Keratinocyte (primary cell): ENCODE measurements around the gene ZNF428. TPM values are rescaled to one million over a fixed set of nuclear protein-coding genes. Genes with fewer than 3 reads are reported as not detected.
A peak's percentile ranks its signal among the peaks of the same experiment; 100 is the strongest.

Source experiments
- DNase-seq: peaks from one replicate; pipeline ENCODE4 v3.0.0-alpha.2; 2011; ENCODE audit warnings: low read depth, missing footprints, low spot score
- FAIRE-seq: peaks from 2 replicates; lab custom pipeline; 2011; peaks lifted over from hg19 to GRCh38; lab: Jason Lieb, UNC
- H2AFZ ChIP-seq: 2 replicates; pipeline ENCODE4 v1.6.0; 2012; ENCODE audit warnings: low read length, control low read depth, inconsistent platforms; ENCODE audit not compliant: control insufficient read depth
- H3K27ac ChIP-seq: 2 replicates; pipeline ENCODE4 v1.5.1; 2011; ENCODE audit warnings: low read length; ENCODE audit not compliant: control insufficient read depth, insufficient read depth
- H3K27me3 ChIP-seq: 3 replicates; pipeline ENCODE4 v1.6.0; 2011; ENCODE audit warnings: low read length; ENCODE audit not compliant: control insufficient read depth, insufficient read depth; ENCODE audit errors: extremely low read depth
- H3K36me3 ChIP-seq, 2 experiments: 2 replicates in 1 of 2; 3 replicates in 1 of 2; pipeline ENCODE4 v1.5.1; 2011; ENCODE audit warnings: low read length in 2 of 2, mild to moderate bottlenecking in 1 of 2; ENCODE audit not compliant: control insufficient read depth in 2 of 2, insufficient read depth in 2 of 2; ENCODE audit errors: extremely low read depth in 1 of 2
- H3K4me1 ChIP-seq: 3 replicates; pipeline ENCODE4 v1.5.1; 2011; ENCODE audit warnings: low read length; ENCODE audit not compliant: control insufficient read depth, insufficient read depth; ENCODE audit errors: extremely low read depth
- H3K4me2 ChIP-seq: 3 replicates; pipeline ENCODE4 v1.6.0; 2011; ENCODE audit warnings: low read depth, low read length; ENCODE audit not compliant: control insufficient read depth, insufficient read depth; ENCODE audit errors: extremely low read depth
- H3K4me3 ChIP-seq, 3 experiments: fragments of 200-600 bp in 1 of 3; sonication (generic) in 1 of 3; 2 replicates in 2 of 3; 3 replicates in 1 of 3; pipeline ENCODE4 v1.5.1; 2011 to 2016; ENCODE audit warnings: low read length in 3 of 3, mild to moderate bottlenecking in 3 of 3, control low read depth in 2 of 3, inconsistent platforms in 1 of 3, low read depth in 1 of 3, mixed read lengths in 1 of 3, mixed run types in 1 of 3, moderate library complexity in 1 of 3; ENCODE audit not compliant: control insufficient read depth in 2 of 3, insufficient read depth in 2 of 3; ENCODE audit errors: extremely low read depth in 1 of 3
- H3K79me2 ChIP-seq: 2 replicates; pipeline ENCODE4 v1.6.0; 2012; ENCODE audit warnings: low read length; ENCODE audit not compliant: control insufficient read depth, insufficient read depth
- H3K9ac ChIP-seq: 3 replicates; pipeline ENCODE4 v1.6.0; 2011; ENCODE audit warnings: low read length; ENCODE audit not compliant: control insufficient read depth, insufficient read depth; ENCODE audit errors: extremely low read depth
- H3K9me1 ChIP-seq: 3 replicates; pipeline ENCODE4 v1.6.0; 2011; ENCODE audit warnings: low read length; ENCODE audit not compliant: control insufficient read depth, insufficient read depth; ENCODE audit errors: extremely low read depth
- H3K9me3 ChIP-seq: 2 replicates; pipeline ENCODE4 v1.5.1; 2012; ENCODE audit warnings: low read depth, low read length; ENCODE audit not compliant: control insufficient read depth
- H4K20me1 ChIP-seq: 3 replicates; pipeline ENCODE4 v1.6.0; 2011; ENCODE audit warnings: low read length; ENCODE audit not compliant: control insufficient read depth, insufficient read depth; ENCODE audit errors: extremely low read depth
- CTCF ChIP-seq, 3 experiments: IDR thresholded peaks in 1 of 3; conservative IDR thresholded peaks in 1 of 3; optimal IDR thresholded peaks in 1 of 3; 2 replicates in 2 of 3; 3 replicates in 1 of 3; pipeline versions ENCODE3 to v1.5.1; 2011; ENCODE audit warnings: low read length in 3 of 3, mild to moderate bottlenecking in 3 of 3, moderate library complexity in 2 of 3, control low read depth in 1 of 3, inconsistent platforms in 1 of 3; ENCODE audit not compliant: insufficient read depth in 2 of 3; ENCODE audit errors: extremely low read depth in 1 of 3
- EZH2 ChIP-seq: IDR thresholded peaks from one replicate; pipeline ENCODE4 v1.6.1; 2012; ENCODE audit warnings: inconsistent platforms, mild to moderate bottlenecking, low read length, moderate library complexity
- dilution Hi-C: fragments of 300-500 bp; cut with MboI; formaldehyde crosslinking; loops from one replicate; pipeline ENCODE4 v1.7.0; 2020; ENCODE audit warnings: low sequenced_read_pairs; ENCODE audit not compliant: extremely low pct_ligation_motif_present
- polyA plus RNA-seq, 5 experiments: library from polyadenylated mRNA; depleted of rRNA in 3 of 5; stranded (reverse) in 3 of 5; stranded (forward) in 1 of 5; unstranded in 1 of 5; fragments of >200 nt; gene quantifications; 1 replicate in 1 of 5; 2 replicates in 3 of 5; 3 replicates in 1 of 5; pipeline versions ENCODE4 v1.2.1 to v1.2.3, GENCODE V29; 2011 to 2012; ENCODE audit warnings: missing spikeins in 2 of 5, low read depth in 1 of 5, low replicate concordance in 1 of 5

ZNF428 gene
- polyA plus RNA-seq, 1 donor (not counting 4 experiments of a cell fraction or from before 2014, with no cell fraction given): 13.9 TPM

- peak; percentile 66 for DNase-seq
- dilution Hi-C loops: no loop called here
- no peaks in the 10 kb centered on the region for H3K9me3 ChIP-seq
These were observed 5.5 kb upstream of the ZNF428 start for GRCh38 chr19:43624933-43625332.

GRCh38 chr19:43623889-43624670, 4.7 kb upstream of the ZNF428 start:
- no peak for DNase-seq
- no peak overlapping the region for H2AFZ ChIP-seq
- no peaks in the 10 kb centered on the region for H3K79me2 ChIP-seq
- no peak overlapping the region for H3K4me3 ChIP-seq
- H3K36me3 ChIP-seq: no peaks in the 10 kb centered on the region
- peaks cover 16% of the 10 kb centered on the region for H3K4me1 ChIP-seq
- no peak for FAIRE-seq
- no peaks in the 10 kb centered on the region for H3K9me1 ChIP-seq
- TF ChIP-seq CTCF (optimal IDR thresholded peaks at IDR 0.05 in 1 of 3, IDR thresholded peaks at IDR 0.05 in 1 of 3, conservative IDR thresholded peaks at IDR 0.05 in 1 of 3; ENCODE audit: extremely low read depth in 1 of 3, insufficient read depth in 2 of 3, low read length in 3 of 3): no peak
- no peak for TF ChIP-seq EZH2
- dilution Hi-C loops: no loop called here
- H3K27ac ChIP-seq: no peak overlapping the region
- H3K4me2 ChIP-seq: peak overlapping the region; percentile 62
- no peak overlapping the region for H3K9ac ChIP-seq
- H3K27me3 ChIP-seq: no peaks in the 10 kb centered on the region
- no peaks in the 10 kb centered on the region for H3K9me3 ChIP-seq
- no peaks in the 10 kb centered on the region for H4K20me1 ChIP-seq

More at GRCh38 chr19:43624933-43625332, 5.5 kb upstream of the ZNF428 start:
- peak; percentile 57 for FAIRE-seq
- H3K79me2 ChIP-seq: no peaks in the 10 kb centered on the region
- H3K4me3 ChIP-seq: peak overlapping the region in 1 of 3 experiments; percentile 34
- no peak overlapping the region for H3K27ac ChIP-seq
- TF ChIP-seq CTCF (optimal IDR thresholded peaks at IDR 0.05 in 1 of 3, IDR thresholded peaks at IDR 0.05 in 1 of 3, conservative IDR thresholded peaks at IDR 0.05 in 1 of 3; ENCODE audit: extremely low read depth in 1 of 3, insufficient read depth in 2 of 3, low read length in 3 of 3) (peak; percentile 26 to 94 (median 68)), EZH2 (no peak)
- no peaks in the 10 kb centered on the region for H4K20me1 ChIP-seq
- H2AFZ ChIP-seq: peak overlapping the region; percentile 62
- H3K27me3 ChIP-seq: no peaks in the 10 kb centered on the region
- peak overlapping the region; percentile 67 for H3K4me2 ChIP-seq
- no peaks in the 10 kb centered on the region for H3K9me1 ChIP-seq
- no peaks in the 10 kb centered on the region for H3K36me3 ChIP-seq
- H3K4me1 ChIP-seq: peaks cover 14% of the 10 kb centered on the region
- no peak overlapping the region for H3K9ac ChIP-seq
